Measurements from ENCODE around the gene PDE3B.
"Not testable (repeated sequence)": the region's sequence is repeated elsewhere in the genome, so short reads cannot be mapped to it uniquely, and the experiment has no call there.

PDE3B gene

DNA sequence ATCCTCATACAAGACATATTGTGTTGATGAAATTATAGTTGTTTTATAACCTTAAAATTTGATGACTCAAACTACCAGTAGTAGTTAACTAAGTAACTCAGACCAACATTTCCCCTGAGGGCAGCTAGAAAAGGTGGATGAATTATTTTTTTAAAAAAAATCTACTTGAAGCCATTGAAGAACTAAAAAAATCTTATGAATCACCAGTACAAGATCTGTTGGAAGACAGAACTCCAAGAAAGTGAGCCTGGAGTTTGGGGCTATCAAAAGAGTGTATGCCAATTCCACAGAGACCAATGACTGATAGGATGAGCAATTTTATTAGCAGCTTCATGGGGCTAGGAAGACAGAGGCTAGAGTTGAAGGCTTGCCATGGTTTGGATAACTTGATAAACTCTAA lies 176.0 kb downstream of the PDE3B start:
- DNase-seq = no peak

DNA sequence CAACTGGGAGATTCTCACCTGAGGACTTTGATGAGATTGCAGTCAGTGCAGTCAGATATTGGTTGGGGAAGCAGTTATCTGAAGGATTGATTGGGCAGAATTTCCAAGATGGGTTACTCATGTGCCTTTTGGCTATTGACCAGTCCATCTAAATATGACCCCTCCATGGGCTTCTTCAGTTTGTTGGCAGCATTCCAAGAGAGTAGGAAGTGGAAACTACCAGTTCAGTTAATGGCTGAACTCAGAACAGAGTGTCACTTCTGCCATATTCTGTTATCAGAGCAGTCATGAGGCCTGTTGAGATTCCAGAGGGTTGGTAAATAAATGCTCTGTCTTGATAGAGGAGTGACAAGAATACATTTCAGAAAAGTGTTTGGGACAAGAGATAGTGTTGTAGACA lies 177.4 kb downstream of the PDE3B start:
- no peak for DNase-seq

DNA sequence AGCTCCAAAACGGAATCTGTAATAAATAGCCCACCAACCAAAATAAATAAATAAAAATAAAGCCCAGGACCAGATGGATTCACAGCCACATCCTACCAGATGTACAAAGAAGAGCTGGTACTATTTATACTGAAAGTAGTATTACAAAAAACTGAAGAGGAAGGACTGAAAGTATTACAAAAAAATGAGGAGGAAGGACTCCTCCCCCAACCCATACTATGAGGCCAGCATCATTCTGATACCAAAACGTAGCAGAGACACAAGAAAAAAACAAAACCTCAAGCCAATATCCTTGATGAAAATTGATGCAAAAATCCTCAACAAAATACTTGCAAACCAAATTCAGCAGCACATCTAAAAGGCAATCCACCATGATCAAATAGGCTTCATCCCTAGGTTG lies 183.0 kb downstream of the PDE3B start:
- DNase-seq = no peak

DNA sequence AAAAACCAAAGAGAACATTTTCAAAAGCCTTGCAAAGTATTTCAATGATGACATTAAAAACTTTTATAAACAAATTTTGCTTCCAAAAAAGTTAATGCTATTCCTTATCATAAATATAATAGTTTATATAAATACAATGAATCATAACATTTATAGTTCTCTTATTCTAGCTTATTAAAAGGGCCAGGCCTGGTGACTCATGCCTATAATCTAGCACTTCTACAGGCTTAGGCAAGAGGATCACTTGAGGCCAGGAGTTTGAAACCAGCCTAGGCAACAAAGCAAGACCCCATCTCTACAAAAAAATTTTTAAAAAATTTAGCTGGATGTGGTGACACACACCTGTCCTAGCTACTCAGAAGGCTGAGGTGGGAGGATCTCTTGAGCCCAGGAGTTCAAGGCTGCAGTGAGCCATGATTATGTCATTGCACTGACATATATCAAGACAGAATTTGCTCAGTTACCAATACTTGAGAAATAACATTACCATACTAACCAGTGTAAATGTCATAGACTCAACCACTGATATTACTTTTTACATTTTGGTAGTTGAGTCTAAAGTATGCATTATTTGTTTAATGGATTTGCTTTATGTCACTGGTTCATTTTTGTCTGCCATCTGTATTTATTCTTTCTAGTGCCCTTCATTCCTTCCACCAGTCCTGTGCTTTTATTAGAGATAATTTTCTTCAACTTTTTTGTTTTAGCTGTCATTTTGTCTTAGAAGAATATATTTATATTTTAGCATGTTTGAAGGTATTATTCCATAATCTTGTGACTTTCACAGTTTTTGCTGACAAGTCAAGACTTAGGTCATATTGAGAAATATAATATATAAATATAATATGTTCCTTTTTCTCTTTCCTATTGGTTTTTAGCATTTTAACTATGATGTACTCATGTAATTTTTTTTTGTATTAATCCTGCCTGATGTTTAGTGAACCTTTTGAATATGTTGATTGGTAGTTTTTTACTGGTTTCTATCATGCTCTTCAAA lies 192.2 kb downstream of the PDE3B start:
- DNase-seq = no peak

DNA sequence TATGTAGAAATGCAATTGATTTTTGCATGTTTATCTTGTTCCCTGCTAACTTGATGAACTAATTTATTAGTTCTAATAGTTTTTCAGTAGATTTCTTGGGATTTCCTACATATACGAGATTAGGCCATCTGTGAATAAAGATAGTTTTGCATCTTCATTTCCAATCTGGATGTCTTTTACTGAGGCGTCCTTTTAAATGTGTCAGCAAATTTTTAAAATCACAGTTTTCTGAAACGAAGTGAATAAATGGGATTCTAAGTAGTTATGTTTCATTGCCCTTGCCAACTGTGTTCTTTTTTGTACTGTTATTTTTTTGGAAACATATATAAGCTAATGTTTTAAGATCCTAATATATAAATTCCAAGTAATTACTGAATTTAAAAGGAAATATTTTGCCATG lies 198.4 kb downstream of the PDE3B start:
- DNase-seq = no peak

DNA sequence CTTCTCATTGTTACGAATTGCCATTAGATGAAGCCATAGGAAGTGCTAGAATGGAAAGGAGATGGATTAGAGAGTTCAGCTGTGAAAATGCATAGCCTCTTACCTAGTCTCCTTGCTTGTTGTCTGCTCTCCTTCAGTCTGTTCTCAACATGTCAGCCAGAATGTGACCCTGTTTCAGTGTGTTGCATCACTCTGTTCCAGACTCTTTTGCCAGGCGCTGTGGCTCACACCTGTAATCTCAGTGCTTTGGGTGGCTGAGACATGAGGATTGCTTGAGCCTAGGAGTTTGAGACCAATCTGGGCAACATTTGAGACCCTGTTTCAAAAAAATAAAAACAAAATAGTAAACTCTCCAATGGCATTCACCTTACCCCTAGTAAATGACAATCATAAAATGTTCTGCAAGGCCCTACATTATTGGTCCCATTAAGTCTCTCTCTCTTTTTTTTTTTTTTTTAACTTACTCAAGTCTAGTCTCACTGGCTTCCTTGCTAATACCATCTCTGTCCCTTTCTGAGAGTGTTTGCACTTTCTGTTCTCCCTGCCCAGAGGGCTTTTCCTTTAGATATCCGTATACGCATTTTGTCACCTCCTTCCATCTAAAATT lies 209.1 kb downstream of the PDE3B start:
- DNase-seq = no peak

DNA sequence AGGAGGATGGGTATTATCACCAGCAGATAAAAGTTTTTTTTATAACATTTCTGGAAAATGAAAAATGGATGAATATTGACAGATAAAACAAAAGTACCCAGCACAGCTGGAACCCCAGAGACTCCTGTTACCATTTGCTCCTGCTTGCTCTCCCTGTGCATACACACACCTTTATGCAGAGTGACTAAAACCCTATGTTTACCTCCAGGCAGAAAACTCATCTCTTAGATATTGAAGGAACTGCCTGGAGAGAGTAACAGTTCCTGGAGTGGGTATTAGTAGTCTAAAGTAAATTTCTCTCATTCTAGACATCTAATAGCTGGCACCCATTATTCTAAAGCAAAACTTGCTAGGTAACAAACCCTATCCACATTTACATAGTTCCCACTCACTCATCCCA lies 210.5 kb downstream of the PDE3B start:
- DNase-seq = no peak

DNA sequence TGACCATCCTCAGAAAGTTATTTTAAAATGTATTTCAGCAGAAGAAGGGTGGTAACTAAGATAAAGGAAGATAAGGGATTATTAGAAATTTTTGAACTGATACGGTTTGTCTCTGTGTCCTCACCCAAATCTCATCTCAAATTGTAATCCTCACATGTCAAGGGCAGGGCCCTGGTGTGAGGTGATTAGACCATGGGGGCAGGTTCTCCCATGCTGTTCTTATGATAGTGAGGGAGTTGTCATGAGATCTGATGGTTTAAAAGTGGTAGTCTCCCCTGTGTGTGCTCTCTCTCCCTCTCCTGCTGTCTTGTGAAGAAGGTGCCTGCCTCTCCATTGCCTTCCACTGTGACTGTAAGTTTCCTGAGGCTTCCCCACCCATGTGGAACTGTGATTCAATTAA lies 212.3 kb downstream of the PDE3B start:
- DNase-seq = no peak

DNA sequence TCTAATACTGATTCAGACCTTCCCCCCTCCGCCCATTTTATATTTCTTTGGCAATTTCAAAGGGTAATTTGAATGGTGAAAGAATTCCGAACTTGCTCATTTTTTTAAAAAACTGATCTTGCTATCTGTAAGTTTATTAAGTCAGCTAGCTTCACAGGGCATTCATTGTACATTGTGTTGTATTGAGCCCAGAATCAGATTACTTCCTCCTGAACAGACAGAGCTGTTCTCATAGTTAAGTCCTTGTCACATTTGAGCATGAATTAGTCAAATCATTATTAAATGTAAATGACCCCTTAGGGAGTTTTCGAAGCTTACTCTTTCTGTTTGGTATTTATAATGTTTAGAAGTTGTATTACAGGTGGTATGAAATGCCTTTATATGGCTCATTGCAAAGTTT lies 214.0 kb downstream of the PDE3B start:
- no peak for DNase-seq

DNA sequence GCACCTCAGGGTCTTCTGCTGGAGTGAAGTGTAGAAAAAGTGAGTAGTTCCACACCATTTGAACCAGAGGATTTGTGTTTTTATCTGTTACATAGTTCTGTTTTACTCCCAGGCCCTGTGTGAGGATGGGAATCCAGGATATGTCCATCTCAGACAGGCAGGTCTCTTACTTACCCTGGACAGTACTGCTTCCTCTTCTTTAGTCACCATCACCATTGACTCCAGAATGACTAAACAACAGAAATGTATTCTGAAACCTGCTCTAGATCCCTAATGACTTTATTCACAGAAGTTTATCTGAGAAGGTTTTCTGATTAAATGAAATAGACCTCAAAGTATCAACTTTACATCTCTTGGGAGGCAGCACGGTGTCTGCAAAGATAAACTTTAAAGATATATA lies 214.8 kb downstream of the PDE3B start:
- DNase-seq = no peak

DNA sequence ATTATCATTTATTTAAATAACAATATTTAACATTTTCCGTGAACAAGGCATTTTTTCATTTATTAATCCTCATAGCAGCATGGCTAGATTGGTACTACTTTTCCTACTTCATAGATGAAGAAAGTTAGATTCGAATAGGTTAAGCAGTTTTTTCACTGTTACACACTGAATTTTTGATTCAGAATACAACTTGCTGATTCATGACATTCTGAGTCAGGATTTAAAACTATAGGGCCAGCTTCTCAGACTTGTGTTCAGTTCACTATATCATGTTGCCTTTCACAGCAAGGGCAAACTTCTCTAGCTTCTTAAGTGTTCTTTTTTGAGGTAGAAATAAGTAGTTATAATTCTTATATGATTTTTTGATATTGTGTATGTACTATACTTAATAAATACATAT lies 216.9 kb downstream of the PDE3B start:
- no peak for DNase-seq

DNA sequence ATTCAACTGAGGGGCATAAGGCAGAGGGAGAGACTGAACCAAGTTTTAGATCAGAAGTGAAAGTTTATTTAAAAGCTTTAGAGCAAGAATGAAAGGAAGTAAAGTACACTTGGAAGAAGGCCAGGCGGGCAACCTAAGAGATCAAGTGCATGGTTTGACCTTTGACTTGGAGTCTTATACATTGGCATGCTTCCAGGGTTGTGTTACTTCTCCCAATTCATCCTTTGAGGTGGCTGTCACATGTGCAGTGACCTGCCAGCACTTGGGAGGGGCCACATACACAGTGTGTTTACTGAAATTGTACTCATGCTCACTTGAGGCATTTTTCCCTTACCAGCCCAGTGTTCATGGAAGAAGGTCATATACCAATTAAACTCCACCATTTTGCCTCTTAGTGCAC lies 218.1 kb downstream of the PDE3B start:
- DNase-seq = peak; percentile 3

DNA sequence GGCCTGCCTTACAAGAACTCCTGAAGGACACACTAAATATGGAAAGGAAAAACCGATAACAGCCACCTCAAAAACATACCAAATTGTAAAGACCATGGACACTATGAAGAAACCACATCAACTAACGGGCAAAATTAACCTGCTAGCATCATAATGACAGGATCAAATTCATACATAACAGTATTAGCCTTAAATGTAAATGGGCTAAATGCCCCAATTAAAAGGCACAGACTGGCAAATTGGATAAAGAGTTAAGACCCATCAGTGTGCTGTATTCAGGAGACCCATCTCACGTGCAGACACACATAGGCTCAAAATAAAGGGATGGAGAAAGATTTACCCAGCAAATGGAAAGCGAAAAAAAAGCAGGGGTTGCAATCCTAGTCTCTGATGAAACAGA lies 220.2 kb downstream of the PDE3B start:
- not testable (repeated sequence) for DNase-seq

DNA sequence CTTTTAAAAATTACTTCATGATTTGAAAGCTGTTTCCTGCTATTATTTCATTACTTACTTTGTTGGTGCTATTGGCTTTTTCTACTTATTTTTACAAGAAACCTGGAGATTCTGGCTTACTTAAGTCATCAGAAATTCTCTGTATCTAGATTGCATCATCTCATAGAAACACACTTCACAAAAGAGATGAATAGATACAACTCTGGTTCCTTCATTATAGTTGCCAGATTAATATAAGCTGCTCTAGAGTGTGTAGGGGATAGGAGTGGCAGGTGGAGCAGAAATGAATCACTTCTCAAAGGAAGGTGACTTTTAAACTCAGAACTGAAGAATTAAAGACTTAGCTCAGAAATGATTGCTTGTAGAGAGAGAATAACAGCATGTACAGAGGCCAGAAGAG lies 228.4 kb downstream of the PDE3B start:
- no peak for DNase-seq

DNA sequence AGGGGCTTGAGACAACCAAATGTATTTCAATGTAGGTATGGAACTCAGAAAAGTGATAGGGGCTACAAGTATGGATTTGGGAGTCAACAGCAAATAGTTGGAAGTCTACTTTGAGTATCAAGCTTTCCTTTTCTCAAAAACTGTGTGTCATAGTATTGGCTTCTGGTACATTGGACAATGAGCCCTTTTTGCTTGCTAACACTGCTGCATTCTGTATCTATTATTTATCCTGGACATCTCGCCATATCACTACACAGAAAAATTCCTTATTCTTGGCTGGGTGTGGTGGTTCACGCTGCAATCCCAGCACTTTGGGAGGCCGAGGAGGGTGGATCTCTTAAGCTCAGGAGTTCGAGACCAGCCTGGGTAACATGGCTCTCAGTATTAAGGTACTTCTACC lies 230.0 kb downstream of the PDE3B start:
- no peak for DNase-seq

DNA sequence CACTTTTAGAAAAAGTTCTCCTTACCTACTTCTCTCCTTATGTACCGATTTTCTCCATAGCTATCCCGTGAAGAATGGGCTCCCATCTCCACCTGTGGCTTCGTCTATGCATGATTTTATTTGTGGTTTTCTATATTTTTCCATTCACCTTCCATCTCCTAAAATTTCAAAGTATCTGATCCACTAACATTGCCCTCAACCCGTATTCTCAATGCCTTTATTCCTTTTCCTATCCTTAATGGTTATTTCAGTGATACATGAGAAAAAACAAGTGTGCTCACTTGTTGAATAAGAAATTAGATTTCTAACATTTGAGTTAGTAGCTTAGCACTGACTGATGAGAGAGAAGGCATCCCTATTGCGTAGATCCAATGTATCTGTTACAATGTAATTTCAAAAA lies 231.6 kb downstream of the PDE3B start:
- DNase-seq = no peak

DNA sequence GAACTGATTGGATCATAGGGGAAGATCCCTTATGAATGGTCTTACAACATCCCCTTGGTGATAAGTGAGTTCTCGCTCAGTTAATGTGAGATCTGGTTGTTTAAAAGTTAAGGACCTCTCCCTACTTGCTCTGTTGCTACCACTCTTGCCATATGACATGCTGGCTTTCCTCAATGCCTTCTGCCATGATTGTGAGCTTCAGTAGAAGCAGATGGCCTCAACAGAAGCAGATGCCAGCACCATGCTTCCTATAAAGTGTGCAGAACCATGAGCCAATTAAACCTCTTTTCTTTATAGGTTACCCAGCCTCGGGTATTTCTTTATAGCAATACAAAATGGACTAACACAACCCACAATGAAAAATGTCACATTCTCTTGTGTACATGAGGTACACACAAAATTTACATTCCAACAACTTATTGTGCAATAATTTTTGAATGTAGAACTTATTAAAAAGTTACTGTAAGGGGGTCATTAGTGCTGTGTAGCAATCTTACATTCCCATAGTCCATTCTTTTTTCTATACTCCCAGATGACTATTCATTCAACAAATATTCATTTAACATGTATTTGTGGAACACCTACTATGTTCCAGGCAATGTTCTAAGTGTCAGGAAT lies 238.1 kb downstream of the PDE3B start:
- no peak for DNase-seq

DNA sequence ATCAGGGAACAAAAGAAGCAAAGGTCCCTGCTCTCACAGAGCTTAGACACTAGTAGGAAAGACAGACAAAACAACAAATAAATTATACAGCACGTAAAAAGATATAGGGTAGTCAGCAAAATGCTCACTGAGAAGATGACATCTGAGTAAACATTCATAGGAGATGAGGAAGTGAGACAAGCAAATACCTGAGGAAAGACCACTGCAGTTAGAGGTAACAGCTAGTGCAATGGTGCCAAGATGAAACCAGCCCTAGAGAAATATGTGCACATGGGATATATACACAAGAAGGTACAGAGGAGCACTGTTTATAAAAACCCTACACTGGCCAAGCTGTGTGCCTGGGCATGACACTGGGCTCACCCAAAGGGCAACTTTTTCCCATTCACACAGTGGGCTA lies 238.6 kb downstream of the PDE3B start:
- no peak for DNase-seq

DNA sequence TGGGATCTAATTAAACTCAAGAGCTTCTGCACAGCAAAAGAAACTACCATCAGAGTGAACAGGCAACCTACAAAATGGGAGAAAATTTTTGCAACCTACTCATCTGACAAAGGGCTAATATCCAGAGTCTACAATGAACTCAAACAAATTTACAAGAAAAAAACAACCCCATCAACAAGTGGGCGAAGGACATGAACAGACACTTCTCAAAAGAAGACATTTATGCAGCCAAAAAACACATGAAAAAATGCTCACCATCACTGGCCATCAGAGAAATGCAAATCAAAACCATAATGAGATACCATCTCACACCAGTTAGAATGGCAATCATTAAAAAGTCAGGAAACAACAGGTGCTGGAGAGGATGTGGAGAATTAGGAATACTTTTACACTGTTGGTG lies 240.1 kb downstream of the PDE3B start:
- not testable (repeated sequence) for DNase-seq

DNA sequence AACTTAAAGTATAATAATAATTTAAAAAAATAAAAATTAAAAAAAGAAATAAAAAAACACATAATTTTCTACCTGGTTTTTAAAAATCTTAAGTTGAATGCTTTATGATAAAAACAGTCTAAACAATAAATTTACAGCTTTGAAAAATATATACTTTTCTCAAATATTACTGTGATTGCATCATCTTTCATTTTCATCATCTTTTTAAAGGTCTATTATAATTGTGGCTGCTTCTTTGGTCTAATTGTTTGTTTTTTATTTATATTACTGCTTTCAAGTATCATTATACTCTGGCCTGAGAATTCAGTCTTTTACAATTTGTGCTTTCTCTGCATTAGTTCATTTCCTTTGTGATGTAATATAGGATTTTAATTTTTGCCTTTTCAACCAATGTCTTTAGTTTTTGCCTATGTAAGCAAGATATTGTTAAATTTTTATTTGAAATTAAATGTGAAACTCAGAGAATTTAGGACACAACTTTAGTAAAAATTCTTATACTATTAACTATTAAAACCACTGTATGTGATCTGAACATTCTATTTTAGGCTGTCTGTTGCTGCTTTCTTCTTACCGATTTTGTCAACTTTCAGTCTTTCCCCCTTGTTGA lies 241.2 kb downstream of the PDE3B start:
- no peak for DNase-seq

DNA sequence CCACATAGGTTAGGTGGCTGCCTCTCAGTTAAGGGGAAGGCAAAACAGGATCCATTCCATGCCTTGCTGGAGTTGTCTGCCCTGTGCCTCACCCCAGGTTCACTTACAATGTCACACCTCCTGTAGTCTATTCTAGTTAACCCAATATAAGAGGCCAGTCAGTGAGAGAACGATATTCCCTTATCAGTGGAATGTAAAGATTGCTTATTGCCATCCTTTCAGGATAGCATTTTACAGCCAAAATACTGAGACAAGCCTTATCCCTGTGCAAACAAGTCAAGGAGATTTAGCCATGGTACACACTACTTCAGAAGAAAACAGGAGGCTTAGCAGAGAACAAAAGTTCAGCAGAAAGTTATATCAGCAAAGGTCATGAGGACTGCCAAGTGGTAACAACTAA lies 242.9 kb downstream of the PDE3B start:
- DNase-seq = no peak

DNA sequence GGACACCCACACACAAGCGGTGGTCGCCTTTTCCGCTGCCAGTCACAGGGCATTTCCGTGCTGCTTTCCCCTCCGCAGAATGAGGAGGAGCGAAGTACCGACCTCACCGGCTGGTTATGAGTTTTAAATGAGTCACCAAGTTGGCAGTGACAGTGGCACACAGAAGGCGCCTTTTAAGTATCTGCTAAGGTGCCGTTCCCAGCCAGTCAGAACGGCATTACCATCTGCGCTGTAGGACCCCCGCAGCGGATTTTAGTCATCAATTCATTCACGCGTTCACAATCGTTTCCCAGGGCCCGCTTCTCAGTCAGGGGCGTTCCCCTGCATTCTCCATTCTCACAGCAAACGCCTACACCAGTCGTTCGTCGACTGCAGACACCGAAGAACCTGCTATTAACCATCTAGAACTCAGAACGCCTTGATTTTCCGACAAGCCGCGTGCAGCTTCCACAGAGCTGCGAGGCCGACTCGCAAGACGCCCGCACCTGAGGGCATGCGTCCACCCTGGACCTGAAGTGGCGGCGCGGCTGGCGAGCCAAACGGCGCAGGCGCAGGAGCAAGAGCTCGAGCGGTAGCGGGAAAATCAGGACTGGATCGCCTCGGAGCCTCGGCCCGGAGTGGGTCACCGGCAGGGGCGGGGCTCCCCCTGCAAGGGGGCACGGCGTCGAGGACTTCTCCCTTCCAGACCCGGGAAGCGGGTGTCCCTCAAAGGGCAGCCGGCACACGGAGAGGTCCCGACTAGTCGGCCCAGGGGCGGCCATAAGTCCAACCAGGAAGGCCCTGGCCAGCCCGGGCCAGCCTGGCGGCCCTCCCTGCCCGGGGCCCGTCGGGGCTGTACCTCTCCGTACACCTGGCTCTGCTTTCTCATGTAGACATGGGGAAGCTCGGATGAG lies 247.8 kb downstream of the PDE3B start:
- peak; percentile 86 for DNase-seq
